Naive B cell (primary cell): Measurements from ENCODE around the gene SRP68. TPM values are rescaled to one million over a fixed set of nuclear protein-coding genes. Genes with fewer than 3 reads are reported as not detected.

ENCODE experiments used
- ATAC-seq, 2 donors: fragments of 150-1000 bp; cut with Tn5 transposase; 2 replicates each; pipeline ENCODE4 v1.10.0; 2021; ENCODE audit warnings: low read depth in 2 of 2, mild to moderate bottlenecking in 2 of 2, moderate library complexity in 2 of 2
- DNase-seq: peaks from one replicate; pipeline ENCODE4 v3.0.0; 2022
- H3K27ac Mint-ChIP-seq, 6 donors: one replicate each; pipeline ENCODE4 v1.8.0; 2020 to 2022; ENCODE audit warnings: mild to moderate bottlenecking in 6 of 6, mixed read lengths in 6 of 6, moderate library complexity in 5 of 6, inconsistent platforms in 2 of 6
- H3K27me3 Mint-ChIP-seq, 3 donors: one replicate each; pipeline ENCODE4 v1.8.0; 2021 to 2022; ENCODE audit warnings: mixed read lengths in 3 of 3, mild to moderate bottlenecking in 1 of 3
- H3K36me3 Mint-ChIP-seq, 2 donors: one replicate each; pipeline ENCODE4 v1.8.0; 2020 to 2022; ENCODE audit warnings: mixed read lengths in 2 of 2, inconsistent platforms in 1 of 2, mild to moderate bottlenecking in 1 of 2
- H3K4me1 Mint-ChIP-seq, 3 donors: one replicate each; pipeline ENCODE4 v1.8.0; 2020 to 2022; ENCODE audit warnings: mixed read lengths in 3 of 3, inconsistent platforms in 1 of 3, mild to moderate bottlenecking in 1 of 3, moderate library complexity in 1 of 3
- H3K4me3 Mint-ChIP-seq, 8 donors: one replicate each; pipeline ENCODE4 v1.8.0; 2020 to 2022; ENCODE audit warnings: mild to moderate bottlenecking in 8 of 8, mixed read lengths in 8 of 8, moderate library complexity in 8 of 8, inconsistent platforms in 2 of 8
- H3K9me3 Mint-ChIP-seq, 7 donors: one replicate each; pipeline ENCODE4 v1.8.0; 2020 to 2022; ENCODE audit warnings: mixed read lengths in 7 of 7, mild to moderate bottlenecking in 5 of 7, inconsistent platforms in 2 of 7, moderate library complexity in 1 of 7
- polyA plus RNA-seq, 6 donors: library from polyadenylated mRNA; unstranded; fragments of 300-500 nt; fragmentation: Illumina TruSeq; gene quantifications; one replicate each; pipeline ENCODE4 v1.2.3, GENCODE V29; 2021; ENCODE audit warnings: low read depth in 6 of 6

The SRP68 gene
- polyA plus RNA-seq, 6 donors from 2014 or later: 31.4 to 68.1 (median 53.0) TPM

GRCh38 chr17:76008630-76009425, 63.5 kb downstream of the SRP68 start:
- Mint-ChIP-seq H3K27ac (peak overlapping the region in 2 of 6 donors; percentile 39 to 85), H3K9me3 (no peaks in the 10 kb centered on the region), H3K36me3 (no peaks in the 10 kb centered on the region), H3K27me3 (no peaks in the 10 kb centered on the region), H3K4me1 (peaks cover 4 to 10% (median 5%) of the 10 kb centered on the region in 3 donors), H3K4me3 (no peak overlapping the region)
- ATAC-seq: no peak
- DNase-seq: no peak

- peaks cover 5 to 8% (median 7%) of the 10 kb centered on the region in 3 donors for H3K4me1 Mint-ChIP-seq
- H3K36me3 Mint-ChIP-seq: no peaks in the 10 kb centered on the region
- no peaks in the 10 kb centered on the region for H3K27me3 Mint-ChIP-seq
- no peak overlapping the region for H3K4me3 Mint-ChIP-seq
- H3K27ac Mint-ChIP-seq: no peak overlapping the region
- no peaks in the 10 kb centered on the region for H3K9me3 Mint-ChIP-seq
- DNase-seq: no peak
- ATAC-seq: no peak
Observed at GRCh38 chr17:76008208-76008607, 64.1 kb downstream of the SRP68 start.

GRCh38 chr17:76007850-76008165, 64.5 kb downstream of the SRP68 start:
- Mint-ChIP-seq H3K4me3 (no peak overlapping the region), H3K27me3 (no peaks in the 10 kb centered on the region), H3K27ac (no peak overlapping the region), H3K4me1 (peaks cover 5 to 8% (median 8%) of the 10 kb centered on the region in 3 donors), H3K9me3 (no peaks in the 10 kb centered on the region), H3K36me3 (no peaks in the 10 kb centered on the region)
- DNase-seq (no peak), ATAC-seq (no peak)

- Mint-ChIP-seq H3K9me3 (no peaks in the 10 kb centered on the region), H3K27ac (no peak overlapping the region), H3K36me3 (no peaks in the 10 kb centered on the region), H3K4me1 (peaks cover 5 to 8% (median 8%) of the 10 kb centered on the region in 3 donors), H3K27me3 (no peaks in the 10 kb centered on the region), H3K4me3 (no peak overlapping the region)
- no peak for ATAC-seq
- no peak for DNase-seq
Observed at GRCh38 chr17:76007131-76007849, 65.0 kb downstream of the SRP68 start.

GRCh38 chr17:76005263-76006149, 66.8 kb downstream of the SRP68 start:
- Mint-ChIP-seq H3K27me3 (no peaks in the 10 kb centered on the region), H3K36me3 (no peaks in the 10 kb centered on the region), H3K27ac (peak overlapping the region in 5 of 6 donors; percentile 57 to 93 (median 80)), H3K4me3 (no peak overlapping the region), H3K4me1 (peaks cover 5 to 8% (median 8%) of the 10 kb centered on the region in 3 donors), H3K9me3 (no peaks in the 10 kb centered on the region)
- peak; percentile 74 for DNase-seq
- peak; percentile 75 to 85 for ATAC-seq

GRCh38 chr17:76004750-76005262, 67.5 kb downstream of the SRP68 start:
- ATAC-seq (no peak), DNase-seq (no peak)
- Mint-ChIP-seq H3K27ac (peak overlapping the region in 1 of 6 donors; percentile 33), H3K36me3 (no peaks in the 10 kb centered on the region), H3K27me3 (no peaks in the 10 kb centered on the region), H3K4me1 (peaks cover 5 to 8% (median 8%) of the 10 kb centered on the region in 3 donors), H3K9me3 (no peaks in the 10 kb centered on the region), H3K4me3 (no peak overlapping the region)

GRCh38 chr17:76003915-76004314, 68.4 kb downstream of the SRP68 start:
- H3K27me3 Mint-ChIP-seq: no peaks in the 10 kb centered on the region
- peaks cover 5 to 8% (median 8%) of the 10 kb centered on the region in 3 donors for H3K4me1 Mint-ChIP-seq
- DNase-seq (no peak), ATAC-seq (no peak)
- H3K27ac Mint-ChIP-seq: peak overlapping the region in 1 of 6 donors; percentile 91
- H3K9me3 Mint-ChIP-seq: no peaks in the 10 kb centered on the region
- no peaks in the 10 kb centered on the region for H3K36me3 Mint-ChIP-seq
- no peak overlapping the region for H3K4me3 Mint-ChIP-seq

GRCh38 chr17:76002100-76002499, 70.2 kb downstream of the SRP68 start:
- Mint-ChIP-seq H3K27me3 (no peaks in the 10 kb centered on the region), H3K4me3 (no peak overlapping the region), H3K4me1 (peaks cover 15 to 16% (median 15%) of the 10 kb centered on the region in 3 donors), H3K9me3 (no peaks in the 10 kb centered on the region), H3K27ac (peak overlapping the region in 2 of 6 donors; percentile 49 to 69), H3K36me3 (no peaks in the 10 kb centered on the region)
- ATAC-seq (no peak), DNase-seq (no peak)

GRCh38 chr17:76000755-76001521, 71.4 kb downstream of the SRP68 start, which contains the start of gene CDK3:
Gene CDK3 (plus strand): TSS chr17:76000855. CDS start chr17:76001426, 571 bp downstream.
- Mint-ChIP-seq H3K9me3 (no peaks in the 10 kb centered on the region), H3K4me3 (no peak within 1 kb of the TSS), H3K4me1 (peaks cover 20 to 23% (median 22%) of the 10 kb centered on the region in 3 donors), H3K27ac (no peak within 1 kb of the TSS), H3K36me3 (no peaks in the 10 kb centered on the region), H3K27me3 (no peaks in the 10 kb centered on the region)
- DNase-seq: no peak
- ATAC-seq: no peak

- DNase-seq (peak; percentile 50), ATAC-seq (peak; percentile 63 to 68)
- Mint-ChIP-seq H3K4me3 (no peak overlapping the region), H3K27ac (no peak overlapping the region), H3K4me1 (peaks cover 15 to 17% (median 16%) of the 10 kb centered on the region in 3 donors), H3K36me3 (no peaks in the 10 kb centered on the region), H3K9me3 (no peaks in the 10 kb centered on the region), H3K27me3 (no peaks in the 10 kb centered on the region)
Observed at GRCh38 chr17:76000016-76000754, 72.1 kb downstream of the SRP68 start.

GRCh38 chr17:75998327-75998795, 74.0 kb downstream of the SRP68 start:
- Mint-ChIP-seq H3K4me3 (no peak overlapping the region), H3K36me3 (no peaks in the 10 kb centered on the region)

More at GRCh38 chr17:75998327-75998795, 74.0 kb downstream of the SRP68 start:
- peak overlapping the region in 3 of 6 donors; percentile 11 to 72 (median 34) for H3K27ac Mint-ChIP-seq
- H3K27me3 Mint-ChIP-seq: no peaks in the 10 kb centered on the region
- peaks cover 14 to 17% (median 14%) of the 10 kb centered on the region in 3 donors for H3K4me1 Mint-ChIP-seq
- no peaks in the 10 kb centered on the region for H3K9me3 Mint-ChIP-seq
- DNase-seq (no peak), ATAC-seq (no peak)
